ENCODE results near the gene FARS2.

Gene FARS2

GRCh38 chr6:5610640-5611039 is 349.3 kb downstream of the FARS2 start:
- no peaks in the 10 kb centered on the region for H3K36me3 ChIP-seq (ENCODE audit: control insufficient read depth, insufficient read depth, low read length)

GRCh38 chr6:5617179-5617578 is 355.9 kb downstream of the FARS2 start:
- no peak for DNase-seq (ENCODE audit: extremely low read depth, insufficient read length)
- H3K27me3 ChIP-seq (replicated peaks; ENCODE audit: control insufficient read depth, insufficient read depth, low read length), result no peaks in the 10 kb centered on the region
- TF ChIP-seq CTCF (IDR thresholded peaks at IDR 0.05; ENCODE audit: insufficient read depth, low read length, poor library complexity, severe bottlenecking), result no peak
- no peaks in the 10 kb centered on the region for H3K36me3 ChIP-seq (ENCODE audit: control insufficient read depth, insufficient read depth, low read length)
- no peak overlapping the region for H3K4me3 ChIP-seq (replicated peaks; ENCODE audit: low read depth, low read length)

More at GRCh38 chr6:5610640-5611039, 349.3 kb downstream of the FARS2 start:
- no peak for DNase-seq (ENCODE audit: extremely low read depth, insufficient read length)
- Histone ChIP-seq H3K27me3 (replicated peaks; ENCODE audit: control insufficient read depth, insufficient read depth, low read length) (no peaks in the 10 kb centered on the region), H3K4me3 (replicated peaks; ENCODE audit: low read depth, low read length) (no peak overlapping the region)
- peak; percentile 8 for TF ChIP-seq CTCF (IDR thresholded peaks at IDR 0.05; ENCODE audit: insufficient read depth, low read length, poor library complexity, severe bottlenecking)

GRCh38 chr6:5619249-5619648 is 357.9 kb downstream of the FARS2 start:
- no peak for TF ChIP-seq CTCF (IDR thresholded peaks at IDR 0.05; ENCODE audit: insufficient read depth, low read length, poor library complexity, severe bottlenecking)
- Histone ChIP-seq H3K4me3 (replicated peaks; ENCODE audit: low read depth, low read length) (no peak overlapping the region), H3K36me3 (ENCODE audit: control insufficient read depth, insufficient read depth, low read length) (no peaks in the 10 kb centered on the region), H3K27me3 (replicated peaks; ENCODE audit: control insufficient read depth, insufficient read depth, low read length) (no peaks in the 10 kb centered on the region)
- no peak for DNase-seq (ENCODE audit: extremely low read depth, insufficient read length)

GRCh38 chr6:5622276-5623005 is 361.1 kb downstream of the FARS2 start:
- TF ChIP-seq CTCF (IDR thresholded peaks at IDR 0.05; ENCODE audit: insufficient read depth, low read length, poor library complexity, severe bottlenecking), result no peak
- Histone ChIP-seq H3K4me3 (replicated peaks; ENCODE audit: low read depth, low read length) (no peak overlapping the region), H3K27me3 (replicated peaks; ENCODE audit: control insufficient read depth, insufficient read depth, low read length) (no peaks in the 10 kb centered on the region), H3K36me3 (ENCODE audit: control insufficient read depth, insufficient read depth, low read length) (no peaks in the 10 kb centered on the region)
- no peak for DNase-seq (ENCODE audit: extremely low read depth, insufficient read length)

GRCh38 chr6:5623769-5624168 is 362.5 kb downstream of the FARS2 start:
- Histone ChIP-seq H3K36me3 (ENCODE audit: control insufficient read depth, insufficient read depth, low read length) (no peaks in the 10 kb centered on the region), H3K4me3 (replicated peaks; ENCODE audit: low read depth, low read length) (no peak overlapping the region), H3K27me3 (replicated peaks; ENCODE audit: control insufficient read depth, insufficient read depth, low read length) (no peaks in the 10 kb centered on the region)
- no peak for TF ChIP-seq CTCF (IDR thresholded peaks at IDR 0.05; ENCODE audit: insufficient read depth, low read length, poor library complexity, severe bottlenecking)
- DNase-seq (ENCODE audit: extremely low read depth, insufficient read length), result no peak

- Histone ChIP-seq H3K36me3 (ENCODE audit: control insufficient read depth, insufficient read depth, low read length) (no peaks in the 10 kb centered on the region), H3K27me3 (replicated peaks; ENCODE audit: control insufficient read depth, insufficient read depth, low read length) (no peaks in the 10 kb centered on the region), H3K4me3 (replicated peaks; ENCODE audit: low read depth, low read length) (no peak overlapping the region)
- TF ChIP-seq CTCF (IDR thresholded peaks at IDR 0.05; ENCODE audit: insufficient read depth, low read length, poor library complexity, severe bottlenecking), result no peak
- no peak for DNase-seq (ENCODE audit: extremely low read depth, insufficient read length)
Observed at GRCh38 chr6:5624256-5624655, 362.9 kb downstream of the FARS2 start.
